GM15510 (cell line): Measurements from ENCODE around the gene PARP15.

ENCODE experiments used
- POLR2A ChIP-seq: IDR thresholded peaks from 3 replicates; pipeline ENCODE4 v1.6.1; 2011; ENCODE audit warnings: borderline replicate concordance; ENCODE audit not compliant: insufficient read length; ENCODE audit errors: extremely low read depth

PARP15 gene

GRCh38 chr3:122577409-122578031 lies at the start of gene PARP15:
PARP15 (plus strand) TSS chr3:122577650; CDS start chr3:122577668, 18 bp downstream.
- TF ChIP-seq POLR2A = peak; percentile 71

- TF ChIP-seq POLR2A = no peak
Observed at GRCh38 chr3:122530164-122530563, 47.3 kb upstream of the PARP15 start.

DNA sequence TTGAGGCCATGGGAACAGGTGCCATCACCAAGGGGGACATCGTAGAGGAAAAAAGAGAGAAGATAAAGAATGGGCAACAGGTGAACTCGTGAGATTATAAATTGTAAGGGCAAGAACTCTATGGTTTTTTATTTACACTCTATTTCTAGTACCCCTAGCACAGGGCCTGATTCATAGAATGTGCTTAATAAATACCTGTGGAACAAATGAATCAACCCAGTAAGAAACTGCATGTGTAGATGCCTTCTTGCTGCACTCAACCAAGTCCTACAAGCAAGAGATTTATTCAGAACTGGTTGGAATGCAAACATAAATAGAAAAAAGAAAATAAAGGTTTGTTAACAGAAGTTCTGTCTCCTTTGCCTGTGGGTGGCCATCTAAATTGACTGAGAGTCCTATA lies 44.0 kb upstream of the PARP15 start:
- TF ChIP-seq POLR2A = no peak

DNA sequence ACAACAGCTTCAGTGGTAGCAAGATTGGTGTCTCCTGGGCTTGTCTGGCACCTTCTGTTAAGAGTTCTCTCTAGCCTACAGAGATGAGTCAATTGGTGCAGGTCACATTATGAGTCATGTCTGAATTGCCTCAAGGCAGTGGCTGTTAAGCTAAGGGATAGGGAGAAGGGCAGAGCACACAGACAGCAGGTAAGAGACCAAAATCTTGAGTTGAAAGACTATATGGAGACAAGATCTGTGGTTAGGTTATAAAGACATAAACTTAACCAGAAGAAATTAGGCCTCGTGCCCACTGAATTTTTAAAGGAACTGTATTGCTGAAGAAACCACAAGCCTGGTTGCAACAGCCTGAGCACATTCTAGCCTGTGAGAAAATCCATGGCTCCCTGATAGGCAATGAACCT lies 43.5 kb upstream of the PARP15 start:
- TF ChIP-seq POLR2A = no peak

- TF ChIP-seq POLR2A = no peak
Observed at GRCh38 chr3:122535964-122536631, 41.4 kb upstream of the PARP15 start.

DNA sequence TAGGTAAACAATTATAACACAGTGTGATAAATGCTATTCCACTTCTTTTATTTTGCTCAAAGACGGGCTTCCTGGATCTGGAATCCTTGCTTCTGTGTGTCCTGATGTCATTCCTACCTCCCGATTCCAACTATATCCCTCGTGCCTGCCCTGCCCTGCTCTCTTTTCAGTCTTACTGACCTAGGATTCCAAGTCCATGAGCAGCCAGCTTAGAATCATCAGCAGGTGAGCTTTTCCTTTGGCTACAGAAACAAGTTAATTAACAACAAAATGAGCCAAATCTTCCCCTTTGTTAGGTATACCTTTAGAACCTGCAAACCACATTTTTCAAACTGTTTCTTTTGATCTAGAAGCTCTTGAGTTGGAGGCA lies 40.8 kb upstream of the PARP15 start:
- TF ChIP-seq POLR2A = no peak

DNA sequence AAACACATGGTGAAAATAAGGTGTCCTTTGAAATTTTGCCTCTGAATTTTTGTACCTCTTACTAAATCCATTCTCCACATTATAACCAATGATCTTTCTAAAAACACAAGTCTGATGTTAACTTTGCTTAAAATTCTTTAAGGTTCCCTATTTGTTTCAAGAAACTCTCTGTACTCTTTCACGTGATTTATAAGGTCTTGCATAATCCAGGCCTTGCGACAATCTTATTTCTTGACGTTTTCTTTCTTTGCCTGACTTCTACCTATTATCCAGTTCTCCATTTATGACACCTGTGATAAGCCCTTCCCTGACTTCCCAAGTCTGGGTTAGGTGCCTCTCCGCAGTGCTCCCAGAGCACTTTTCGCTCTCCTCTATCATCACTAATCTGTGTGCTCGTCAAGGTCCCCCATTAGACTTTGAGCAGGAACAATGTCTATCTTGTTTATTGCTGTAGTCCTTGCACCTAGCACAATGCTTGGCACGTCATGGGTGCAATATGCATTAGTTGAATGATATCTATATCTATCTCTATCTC lies 38.4 kb upstream of the PARP15 start:
- TF ChIP-seq POLR2A = no peak

DNA sequence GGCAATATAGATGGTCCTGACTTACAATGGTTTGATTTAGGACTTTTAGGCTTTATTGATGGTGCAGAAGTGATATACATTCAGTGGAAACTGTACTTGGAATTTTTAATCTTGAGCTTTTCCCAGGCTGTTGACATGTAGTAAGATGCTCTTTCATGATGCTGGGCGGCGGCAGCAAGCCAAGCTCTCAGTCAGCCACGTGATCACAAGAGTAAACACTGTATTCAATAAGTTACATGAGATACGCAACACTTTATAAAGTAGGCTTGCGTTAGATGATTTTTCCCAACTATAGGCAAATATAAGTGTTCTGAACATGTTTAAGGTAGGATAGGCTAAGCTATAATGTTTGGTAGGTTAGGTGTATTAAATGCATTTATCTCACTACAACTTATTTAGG lies 31.3 kb upstream of the PARP15 start:
- no peak for TF ChIP-seq POLR2A

DNA sequence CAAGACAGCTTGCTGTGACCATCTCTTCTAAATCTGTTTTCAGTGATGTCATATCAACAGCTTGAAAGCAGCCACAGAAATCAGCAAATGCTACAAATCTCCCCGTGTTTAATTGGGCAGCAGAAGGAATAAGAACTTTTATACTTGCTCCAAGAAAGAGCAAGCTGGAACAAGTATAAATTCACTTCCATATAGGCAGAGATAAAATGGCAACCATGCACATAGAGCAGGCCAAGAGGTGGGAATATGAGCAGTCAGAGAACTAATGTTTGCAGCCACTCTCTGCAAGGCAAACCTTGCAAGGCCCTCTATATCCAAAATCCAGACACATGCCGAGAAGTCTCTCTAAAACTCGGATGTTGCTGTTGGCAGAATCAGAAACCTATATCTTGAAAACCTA lies 29.4 kb upstream of the PARP15 start:
- TF ChIP-seq POLR2A = no peak

GRCh38 chr3:122548619-122549018 lies 28.8 kb upstream of the PARP15 start:
- TF ChIP-seq POLR2A = no peak

GRCh38 chr3:122553171-122553570 lies 24.3 kb upstream of the PARP15 start:
- no peak for TF ChIP-seq POLR2A

DNA sequence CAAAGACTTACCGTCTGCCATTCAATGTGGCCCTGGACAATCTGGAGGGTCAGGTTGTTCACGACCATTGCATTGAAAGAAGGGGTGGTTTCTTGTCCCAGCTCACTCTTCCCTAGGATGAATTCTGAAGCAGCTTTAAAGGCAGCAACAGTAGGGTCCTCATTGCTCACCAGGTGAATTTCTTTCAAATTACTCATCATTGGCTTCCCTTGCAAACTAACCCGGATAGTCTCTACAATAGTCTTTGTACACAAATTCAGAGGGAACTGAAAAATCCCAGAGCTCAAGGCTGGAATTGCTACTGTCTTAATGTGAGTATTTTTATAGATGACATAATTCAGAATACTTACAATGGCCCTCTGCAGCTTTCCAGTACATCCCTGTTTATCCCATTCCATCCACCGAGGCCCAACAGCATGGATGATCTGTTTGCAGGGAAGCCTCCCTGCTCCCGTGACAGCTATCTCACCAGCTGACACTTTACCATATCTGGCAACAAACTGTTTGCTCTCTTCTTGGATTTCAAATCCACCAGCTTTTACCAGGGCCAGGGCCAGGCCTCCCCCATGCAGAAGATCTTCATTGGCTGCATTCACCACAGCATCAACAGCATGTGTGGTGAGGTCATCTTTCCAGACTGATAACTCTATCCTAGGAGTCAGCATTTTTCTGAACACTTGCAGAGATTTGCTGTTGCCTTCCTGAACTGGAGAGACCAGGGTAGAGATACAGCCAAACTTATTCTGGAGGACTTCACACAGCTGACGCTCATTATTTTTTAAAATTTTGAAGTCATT lies 22.0 kb upstream of the PARP15 start:
- TF ChIP-seq POLR2A = no peak

DNA sequence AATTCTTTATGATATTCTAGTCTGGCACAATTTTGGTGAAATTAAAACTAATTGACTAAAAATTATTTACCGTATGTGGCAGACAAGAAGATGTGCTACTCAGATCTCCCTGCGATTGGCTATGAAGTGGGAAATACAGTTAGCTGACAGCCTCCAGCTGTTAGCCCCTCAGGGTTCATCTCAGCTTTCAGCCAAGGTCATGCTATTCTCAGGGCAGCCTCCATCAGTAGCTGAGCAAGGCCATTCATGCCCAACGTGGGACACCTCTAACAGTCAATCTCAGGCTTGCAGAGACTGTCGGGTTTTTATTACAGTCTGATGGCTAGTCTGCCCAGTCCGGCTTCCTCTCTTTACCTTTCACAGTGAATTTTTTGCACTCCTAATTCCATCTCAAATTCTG lies 20.1 kb upstream of the PARP15 start:
- no peak for TF ChIP-seq POLR2A

- TF ChIP-seq POLR2A = no peak
Observed at GRCh38 chr3:122558605-122559004, 18.8 kb upstream of the PARP15 start.

DNA sequence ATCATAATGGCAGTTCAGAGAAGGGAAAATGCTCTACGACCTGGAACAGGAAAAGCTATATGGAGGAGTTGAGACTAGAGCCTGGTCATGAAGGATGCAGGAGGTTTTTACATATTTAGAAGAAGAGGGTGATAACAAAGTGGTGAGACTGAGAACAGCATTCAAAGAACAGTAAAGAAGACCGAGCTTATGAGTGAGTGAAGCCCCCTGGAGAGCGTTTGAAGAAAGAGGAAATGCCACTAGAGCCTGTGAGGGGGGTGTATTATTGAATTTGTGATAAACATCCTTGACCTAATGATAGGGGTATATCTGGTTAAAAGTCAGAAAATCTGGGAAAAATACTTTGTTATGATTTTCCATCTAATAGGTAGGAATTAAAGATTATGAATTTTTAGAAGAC lies 17.5 kb upstream of the PARP15 start:
- no peak for TF ChIP-seq POLR2A
